Kidney glomerular epithelial cell (primary cell): ENCODE data around the gene MAP7.
A peak's percentile ranks its signal among the peaks of the same experiment; 100 is the strongest.
"Not testable (repeated sequence)": the region's sequence is repeated elsewhere in the genome, so short reads cannot be mapped to it uniquely, and the experiment has no call there.

Source experiments
- DNase-seq: peaks from one replicate; lab custom pipeline; 2025; lab: John Stamatoyannopoulos, UW

The MAP7 gene

GRCh38 chr6:136383268-136383937 is 166.8 kb downstream of the MAP7 start:
- DNase-seq = no peak

- no peak for DNase-seq
Observed at GRCh38 chr6:136382676-136383252, 167.5 kb downstream of the MAP7 start.

GRCh38 chr6:136378888-136379287 is 171.3 kb downstream of the MAP7 start:
- no peak for DNase-seq

- DNase-seq = not testable (repeated sequence)
Observed at GRCh38 chr6:136375836-136376235, 174.4 kb downstream of the MAP7 start.

GRCh38 chr6:136371959-136372358 is 178.3 kb downstream of the MAP7 start:
- DNase-seq = no peak

GRCh38 chr6:136370988-136371728 is 179.1 kb downstream of the MAP7 start:
- peak; percentile 35 for DNase-seq

GRCh38 chr6:136365776-136366354 is 184.4 kb downstream of the MAP7 start:
- DNase-seq = no peak

GRCh38 chr6:136362421-136363356 is 187.5 kb downstream of the MAP7 start:
- no peak for DNase-seq

- no peak for DNase-seq
Observed at GRCh38 chr6:136361787-136362186, 188.4 kb downstream of the MAP7 start.

GRCh38 chr6:136360783-136361182 is 189.4 kb downstream of the MAP7 start:
- DNase-seq = no peak

GRCh38 chr6:136359851-136360250 is 190.4 kb downstream of the MAP7 start:
- DNase-seq = no peak

- no peak for DNase-seq
Observed at GRCh38 chr6:136351518-136352110, 198.6 kb downstream of the MAP7 start.

GRCh38 chr6:136350914-136351313 is 199.3 kb downstream of the MAP7 start:
- DNase-seq = no peak

- no peak for DNase-seq
Observed at GRCh38 chr6:136347847-136348246, 202.4 kb downstream of the MAP7 start.

GRCh38 chr6:136345145-136345544 is 205.1 kb downstream of the MAP7 start:
- DNase-seq = no peak

- DNase-seq = no peak
Observed at GRCh38 chr6:136344420-136344819, 205.8 kb downstream of the MAP7 start.

GRCh38 chr6:136343700-136344099 is 206.5 kb downstream of the MAP7 start:
- no peak for DNase-seq

- DNase-seq = no peak
Observed at GRCh38 chr6:136343275-136343674, 206.9 kb downstream of the MAP7 start.

- no peak for DNase-seq
Observed at GRCh38 chr6:136341967-136342366, 208.3 kb downstream of the MAP7 start.

- DNase-seq = no peak
Observed at GRCh38 chr6:136341367-136341766, 208.9 kb downstream of the MAP7 start.

- DNase-seq = no peak
Observed at GRCh38 chr6:136338486-136338885, 211.7 kb downstream of the MAP7 start.
